ENCODE measurements around the gene THEM5. TPM values are rescaled to one million over a fixed set of nuclear protein-coding genes. Genes with fewer than 3 reads are reported as not detected.
A peak's percentile ranks its signal among the peaks of the same experiment; 100 is the strongest.
"Not testable (repeated sequence)": the region's sequence is repeated elsewhere in the genome, so short reads cannot be mapped to it uniquely, and the experiment has no call there.

Gene THEM5
- total RNA-seq (2014; rRNA removed; shearing (Covaris generic)) = not detected in 2 replicates

- no peak for DNase-seq (ENCODE audit: low spot score)
These were observed at the start of gene THEM5 for GRCh38 chr1:151853411-151853943. Gene THEM5 (minus strand): TSS chr1:151853712. CDS start chr1:151853565, 147 bp downstream.

GRCh38 chr1:151902858-151903257 lies 49.3 kb upstream of the THEM5 start:
- no peak for DNase-seq (ENCODE audit: low spot score)

GRCh38 chr1:151900804-151901203 lies 47.3 kb upstream of the THEM5 start:
- DNase-seq (ENCODE audit: low spot score) = not testable (repeated sequence)

GRCh38 chr1:151898519-151898991 lies 45.0 kb upstream of the THEM5 start:
- DNase-seq (ENCODE audit: low spot score) = no peak

GRCh38 chr1:151897991-151898431 lies 44.5 kb upstream of the THEM5 start:
- no peak for DNase-seq (ENCODE audit: low spot score)

GRCh38 chr1:151893176-151893924 lies 39.8 kb upstream of the THEM5 start:
- DNase-seq (ENCODE audit: low spot score) = no peak

- no peak for DNase-seq (ENCODE audit: low spot score)
These were observed 38.7 kb upstream of the THEM5 start for GRCh38 chr1:151892190-151892589.

- DNase-seq (ENCODE audit: low spot score) = no peak
These were observed 38.0 kb upstream of the THEM5 start for GRCh38 chr1:151891512-151891911.

GRCh38 chr1:151888972-151889570 lies 35.6 kb upstream of the THEM5 start:
- no peak for DNase-seq (ENCODE audit: low spot score)

GRCh38 chr1:151887028-151887427 lies 33.5 kb upstream of the THEM5 start:
- DNase-seq (ENCODE audit: low spot score) = peak; percentile 27

- DNase-seq (ENCODE audit: low spot score) = no peak
These were observed 32.0 kb upstream of the THEM5 start for GRCh38 chr1:151885479-151885878.

- DNase-seq (ENCODE audit: low spot score) = not testable (repeated sequence)
These were observed 31.4 kb upstream of the THEM5 start for GRCh38 chr1:151884879-151885278.

- not testable (repeated sequence) for DNase-seq (ENCODE audit: low spot score)
These were observed 30.9 kb upstream of the THEM5 start for GRCh38 chr1:151884445-151884844.

GRCh38 chr1:151883898-151884297 lies 30.4 kb upstream of the THEM5 start:
- not testable (repeated sequence) for DNase-seq (ENCODE audit: low spot score)

- not testable (repeated sequence) for DNase-seq (ENCODE audit: low spot score)
These were observed 29.4 kb upstream of the THEM5 start for GRCh38 chr1:151882918-151883317.

GRCh38 chr1:151882466-151882865 lies 29.0 kb upstream of the THEM5 start:
- DNase-seq (ENCODE audit: low spot score) = no peak

- DNase-seq (ENCODE audit: low spot score) = no peak
These were observed 28.0 kb upstream of the THEM5 start for GRCh38 chr1:151881479-151881878.

- no peak for DNase-seq (ENCODE audit: low spot score)
These were observed 22.0 kb upstream of the THEM5 start for GRCh38 chr1:151875419-151876097.

- DNase-seq (ENCODE audit: low spot score) = not testable (repeated sequence)
These were observed 19.3 kb upstream of the THEM5 start for GRCh38 chr1:151872776-151873175.

- no peak for DNase-seq (ENCODE audit: low spot score)
These were observed 17.9 kb upstream of the THEM5 start for GRCh38 chr1:151871284-151872030.

- no peak for DNase-seq (ENCODE audit: low spot score)
These were observed 15.0 kb upstream of the THEM5 start for GRCh38 chr1:151868486-151868885.
